GM19397 (cell line): ENCODE measurements around the gene THY1.
"Not testable (repeated sequence)": the region's sequence is repeated elsewhere in the genome, so short reads cannot be mapped to it uniquely, and the experiment has no call there.

Source experiments
- ATAC-seq: cut with Tn5 transposase; IDR thresholded peaks from one replicate; pipeline ENCODE4 v1.9.1; 2021; ENCODE audit warnings: mild to moderate bottlenecking, moderate library complexity; ENCODE audit not compliant: unreplicated experiment

The THY1 gene

DNA sequence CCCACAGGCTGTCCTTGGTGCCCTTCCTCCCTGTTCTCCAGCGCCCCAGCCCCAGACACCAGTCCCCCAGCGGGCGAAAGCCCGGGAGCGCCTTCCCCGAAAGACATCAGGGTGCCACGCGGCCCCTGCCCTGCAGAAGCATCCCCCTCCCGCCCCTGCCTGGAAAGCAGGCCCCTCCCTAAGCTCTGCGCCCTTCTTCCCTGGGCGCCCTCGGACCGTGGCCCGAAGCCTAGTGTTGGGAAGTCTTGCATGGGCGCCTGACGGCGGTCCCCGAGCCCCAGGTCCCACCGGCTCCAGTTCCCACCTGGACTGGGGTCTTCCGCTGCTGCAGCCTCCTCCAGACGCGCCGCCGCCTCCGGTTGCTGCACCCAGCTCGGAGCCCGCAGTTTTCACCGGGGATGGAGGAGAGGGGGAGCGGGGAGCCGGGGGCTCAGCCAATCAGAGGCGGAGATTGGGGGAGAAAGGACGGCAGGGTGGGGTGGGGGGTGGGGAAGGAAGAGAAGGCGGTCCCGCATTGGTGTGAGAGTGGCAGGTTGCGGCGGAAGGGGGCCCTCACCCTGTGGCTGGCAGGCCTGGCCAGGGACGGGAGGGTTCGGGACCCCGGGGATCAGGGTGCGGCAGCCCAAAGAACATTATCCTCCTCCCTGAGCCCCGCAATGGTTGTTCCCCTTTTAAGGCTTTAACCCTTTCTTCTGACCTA lies at the start of gene THY1:
Gene THY1 (minus strand): TSS at position 364 of the 700 bp plus-strand sequence. CDS start 2,267 bp downstream, outside the sequence.
- no peak for ATAC-seq

DNA sequence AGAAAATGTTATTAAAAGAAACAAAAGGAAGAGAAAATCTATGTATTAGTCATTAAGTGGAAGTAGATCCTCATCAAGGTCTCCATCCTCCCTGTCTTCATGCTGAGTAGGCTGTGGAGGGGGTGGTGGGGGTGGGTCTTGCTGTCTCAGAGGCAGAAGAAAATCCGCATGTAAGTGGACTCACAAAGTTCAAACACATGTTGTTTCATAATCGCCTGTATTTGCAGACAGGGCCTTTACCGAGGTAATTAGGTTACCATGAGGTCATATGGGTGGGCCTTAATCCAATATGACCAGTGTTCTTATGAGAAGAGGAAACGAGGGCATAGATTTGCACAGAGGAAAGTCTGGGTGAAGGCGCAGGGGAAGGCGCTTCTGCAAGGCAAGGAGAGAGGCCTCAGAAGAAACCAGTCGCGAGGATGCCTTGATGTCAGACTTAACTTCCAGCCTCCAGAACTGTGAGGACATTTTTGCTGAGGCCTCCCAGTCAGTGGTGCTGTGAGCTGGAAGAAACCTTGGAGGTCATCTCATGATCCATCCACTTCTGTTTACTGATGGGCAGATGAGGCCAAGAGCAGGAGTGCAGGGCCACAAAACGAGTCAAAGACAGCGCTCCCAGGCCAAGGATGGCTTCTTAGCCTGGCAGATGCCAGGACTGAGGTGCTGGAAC lies 49.3 kb upstream of the THY1 start:
- no peak for ATAC-seq

- ATAC-seq: no peak
Observed at GRCh38 chr11:119471329-119471728, 48.4 kb upstream of the THY1 start.

- no peak for ATAC-seq
Observed at GRCh38 chr11:119470317-119471291, 47.6 kb upstream of the THY1 start.

DNA sequence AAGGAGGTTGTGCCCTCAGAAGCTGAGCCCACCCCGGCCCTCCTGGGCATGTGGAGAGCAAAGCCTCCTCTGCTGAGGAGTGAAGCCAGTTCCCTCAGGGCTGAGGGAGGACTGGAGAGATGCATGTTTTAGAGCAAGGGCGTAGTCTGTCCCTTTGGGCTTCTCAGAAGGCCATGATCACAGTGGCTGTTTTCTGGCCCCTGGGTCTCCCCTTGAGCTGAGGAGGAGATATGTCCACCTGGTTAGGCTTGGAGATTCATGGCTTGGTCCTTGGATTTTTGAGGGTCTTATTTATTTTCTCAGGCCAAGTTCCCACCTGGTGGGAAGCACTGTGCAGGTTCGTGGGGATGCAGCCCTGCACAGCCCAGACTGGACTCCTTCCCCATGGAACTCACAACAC lies 46.5 kb upstream of the THY1 start:
- no peak for ATAC-seq

GRCh38 chr11:119468511-119468910 lies 45.5 kb upstream of the THY1 start:
- no peak for ATAC-seq

DNA sequence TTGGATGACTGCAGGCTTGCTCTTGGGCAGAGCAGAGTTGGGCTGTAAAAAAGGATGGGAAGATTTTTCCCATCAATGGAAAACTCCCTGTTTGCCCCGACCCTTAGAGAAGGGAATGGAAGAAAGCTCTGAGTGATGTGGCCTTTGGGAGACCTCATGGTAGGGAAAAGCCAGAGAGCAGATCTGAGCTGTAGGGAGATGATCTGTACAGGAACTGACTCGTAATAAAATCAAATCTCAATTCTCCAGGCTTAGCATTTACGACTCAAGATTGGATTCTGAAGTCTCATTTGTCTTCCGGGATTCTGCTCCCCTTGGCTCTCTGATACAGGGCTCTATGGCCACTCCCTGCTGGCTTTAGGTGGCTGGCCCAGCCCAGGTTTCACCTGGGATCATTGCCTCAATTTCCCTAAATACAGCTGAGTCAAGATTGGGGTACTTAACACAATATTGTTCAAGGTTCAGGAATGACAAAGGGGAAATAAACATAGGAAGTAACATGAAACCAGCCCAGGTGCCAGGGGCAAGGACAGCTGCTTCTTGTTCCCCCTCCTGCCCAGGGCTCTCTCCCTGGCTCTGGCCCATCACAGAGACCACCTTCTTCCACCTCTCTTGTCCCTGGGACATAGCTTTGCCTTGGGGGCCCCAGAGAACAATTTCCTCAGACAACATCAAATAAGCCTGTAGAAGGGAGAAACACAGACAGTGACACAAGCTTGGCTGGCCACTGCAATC lies 38.4 kb upstream of the THY1 start:
- ATAC-seq: no peak

DNA sequence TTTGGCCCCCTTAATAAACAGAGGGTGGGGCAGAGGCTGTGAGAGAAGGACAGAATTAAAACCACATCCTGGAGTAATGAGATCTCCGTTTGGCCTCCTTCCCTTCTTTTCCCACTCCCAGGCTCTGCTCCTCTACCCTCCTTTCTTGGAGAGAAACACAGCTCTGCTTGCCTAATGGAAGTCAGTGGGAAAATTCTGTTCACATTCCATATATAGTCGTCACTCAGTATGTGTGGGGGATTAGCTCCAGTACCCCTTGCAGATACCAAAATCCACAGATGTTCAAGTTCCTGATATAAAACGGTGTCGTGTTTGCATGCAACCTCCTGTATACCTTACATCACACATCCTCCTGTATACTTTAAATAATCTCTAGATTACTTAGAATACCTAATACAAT lies 37.6 kb upstream of the THY1 start:
- ATAC-seq: no peak

DNA sequence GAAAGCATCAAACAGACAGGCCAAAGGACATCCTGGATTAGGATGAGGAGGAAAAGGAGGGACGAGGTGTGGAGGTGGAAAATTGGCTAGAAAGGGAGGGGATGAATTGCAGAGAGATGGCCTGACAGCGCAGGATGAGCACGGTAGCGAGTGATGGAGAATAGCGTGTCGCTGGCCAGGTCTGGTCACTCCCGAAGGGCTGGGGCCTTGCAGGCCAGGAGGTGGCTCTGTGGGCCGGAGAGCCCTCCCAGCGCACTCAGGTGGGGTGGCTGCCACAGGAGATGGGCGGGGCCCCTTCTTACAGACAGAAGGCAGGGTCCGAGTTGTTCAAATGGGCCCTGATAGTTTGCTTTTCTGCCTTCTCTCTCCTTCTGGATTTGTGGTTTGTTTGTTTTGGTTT lies 37.1 kb upstream of the THY1 start:
- ATAC-seq: no peak

DNA sequence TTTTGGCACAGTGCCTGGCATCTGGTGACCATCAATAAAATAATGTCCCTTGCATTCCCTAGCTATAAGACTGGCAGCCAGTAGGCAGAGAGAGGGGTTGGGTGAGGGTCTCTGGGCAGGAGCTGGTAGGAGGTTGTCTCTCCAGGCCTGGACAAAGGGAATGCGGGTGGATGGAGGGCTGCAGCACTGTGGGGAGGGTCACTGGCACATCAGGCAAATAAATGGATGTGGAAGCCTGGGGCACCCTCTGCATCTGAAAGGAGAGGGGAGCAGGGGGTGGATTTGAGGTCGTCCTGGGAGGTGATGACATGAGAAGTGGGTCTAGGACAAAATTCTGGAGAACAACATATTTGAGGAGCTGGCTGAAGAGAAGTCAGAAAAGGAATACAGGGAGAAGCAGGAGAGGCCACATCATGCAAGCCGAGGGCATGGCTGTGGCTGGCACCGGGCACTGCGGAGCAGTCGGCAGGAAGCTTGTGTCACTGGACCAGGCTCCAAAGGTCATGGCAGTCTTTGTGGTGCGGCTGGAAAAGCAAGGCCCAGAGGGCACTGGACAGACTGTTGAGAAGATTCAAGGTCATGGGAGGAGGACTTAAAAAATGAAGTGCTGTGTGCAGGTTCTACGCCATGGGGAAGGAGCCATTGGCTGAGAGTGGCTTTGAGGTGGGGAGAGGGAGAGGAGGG lies 36.5 kb upstream of the THY1 start:
- no peak for ATAC-seq

DNA sequence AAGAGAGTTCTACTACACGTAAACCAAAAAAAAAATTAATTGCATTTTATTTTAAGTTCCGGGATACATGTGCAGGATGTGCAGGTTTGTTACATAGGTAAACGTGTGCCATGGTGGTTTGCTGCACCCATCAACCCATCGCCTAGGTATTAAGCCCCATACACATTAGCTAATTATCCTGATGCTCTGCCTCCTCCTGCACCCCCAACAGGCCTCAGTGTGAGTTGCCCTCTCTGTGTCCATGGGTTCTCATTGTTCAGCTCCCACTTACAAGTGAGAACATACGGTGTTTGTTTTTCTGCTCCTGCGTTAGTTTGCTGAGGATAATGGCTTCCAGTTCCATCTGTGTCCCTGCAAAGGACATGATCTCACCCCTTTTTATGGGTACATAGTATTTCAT lies 32.7 kb upstream of the THY1 start:
- not testable (repeated sequence) for ATAC-seq

GRCh38 chr11:119455241-119455640 lies 32.3 kb upstream of the THY1 start:
- not testable (repeated sequence) for ATAC-seq

GRCh38 chr11:119453881-119454280 lies 30.9 kb upstream of the THY1 start:
- ATAC-seq: no peak

- no peak for ATAC-seq
Observed at GRCh38 chr11:119450590-119451326, 27.8 kb upstream of the THY1 start.

DNA sequence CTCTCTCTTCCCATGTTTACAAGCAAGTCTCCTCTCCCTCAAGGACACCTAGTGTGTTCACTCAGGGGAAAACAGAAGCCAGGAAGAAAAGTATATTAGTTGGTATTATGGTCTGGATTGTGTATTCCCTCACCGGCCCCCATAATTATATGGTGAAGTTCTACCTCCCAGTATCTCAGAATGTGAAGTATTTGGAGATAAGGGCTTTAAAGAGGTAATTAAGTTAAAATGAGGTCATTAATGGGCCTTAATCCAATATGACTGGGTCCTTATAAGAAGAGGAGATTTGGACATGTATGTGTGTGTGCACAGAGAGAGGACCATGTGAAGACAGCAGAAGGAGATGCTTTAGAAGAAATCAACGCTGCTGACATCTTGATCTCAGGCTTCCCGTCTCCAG lies 26.5 kb upstream of the THY1 start:
- ATAC-seq: no peak

DNA sequence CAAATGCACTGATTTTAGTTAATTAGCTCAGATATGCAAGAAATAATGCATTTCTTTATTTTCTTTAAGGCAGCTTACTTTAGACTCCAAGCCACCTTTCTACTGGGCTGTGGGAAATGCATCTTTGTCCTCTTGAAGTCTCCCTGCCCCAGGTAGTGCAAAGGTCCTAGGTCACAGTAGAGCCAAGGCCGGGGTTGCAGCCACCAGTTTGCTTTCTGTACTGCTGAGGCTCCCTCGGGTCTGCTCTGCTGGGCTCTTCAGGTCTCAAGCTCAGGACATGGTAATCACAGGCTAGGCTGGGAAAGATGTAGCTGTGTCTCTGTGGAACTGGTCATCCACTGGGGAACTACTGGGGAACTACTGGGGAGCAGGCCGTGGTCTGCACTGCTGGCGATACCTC lies 25.4 kb upstream of the THY1 start:
- ATAC-seq: no peak

- ATAC-seq: no peak
Observed at GRCh38 chr11:119447664-119448242, 24.8 kb upstream of the THY1 start.

- ATAC-seq: no peak
Observed at GRCh38 chr11:119446871-119447663, 24.1 kb upstream of the THY1 start.
